GM21619 (cell line): ENCODE data around the gene DNM1.
A peak's percentile ranks its signal among the peaks of the same experiment; 100 is the strongest.
"Not testable (repeated sequence)": the region's sequence is repeated elsewhere in the genome, so short reads cannot be mapped to it uniquely, and the experiment has no call there.

Source experiments
- ATAC-seq: cut with Tn5 transposase; IDR thresholded peaks from one replicate; pipeline ENCODE4 v1.9.1; 2021; ENCODE audit not compliant: unreplicated experiment

Gene DNM1

DNA sequence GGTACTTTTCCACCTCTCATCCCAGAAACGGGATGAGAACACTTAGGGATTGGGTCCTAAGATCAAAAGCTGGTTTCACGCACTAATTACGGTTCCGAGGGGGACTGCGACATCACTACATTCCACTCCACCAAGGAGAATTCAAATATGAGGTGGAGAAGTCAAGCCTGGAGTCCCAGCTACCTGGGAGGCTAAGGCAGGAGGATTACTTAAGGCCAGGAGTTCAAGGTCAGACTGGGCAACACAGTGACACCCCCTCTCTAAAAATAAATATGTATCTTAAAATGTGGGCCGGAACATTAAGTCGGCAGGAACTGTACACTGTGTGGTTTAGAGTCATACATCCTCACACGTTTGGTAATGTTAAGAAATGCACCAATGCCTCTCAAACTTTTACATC, 71.1 kb downstream of the DNM1 start:
- no peak for ATAC-seq

DNA sequence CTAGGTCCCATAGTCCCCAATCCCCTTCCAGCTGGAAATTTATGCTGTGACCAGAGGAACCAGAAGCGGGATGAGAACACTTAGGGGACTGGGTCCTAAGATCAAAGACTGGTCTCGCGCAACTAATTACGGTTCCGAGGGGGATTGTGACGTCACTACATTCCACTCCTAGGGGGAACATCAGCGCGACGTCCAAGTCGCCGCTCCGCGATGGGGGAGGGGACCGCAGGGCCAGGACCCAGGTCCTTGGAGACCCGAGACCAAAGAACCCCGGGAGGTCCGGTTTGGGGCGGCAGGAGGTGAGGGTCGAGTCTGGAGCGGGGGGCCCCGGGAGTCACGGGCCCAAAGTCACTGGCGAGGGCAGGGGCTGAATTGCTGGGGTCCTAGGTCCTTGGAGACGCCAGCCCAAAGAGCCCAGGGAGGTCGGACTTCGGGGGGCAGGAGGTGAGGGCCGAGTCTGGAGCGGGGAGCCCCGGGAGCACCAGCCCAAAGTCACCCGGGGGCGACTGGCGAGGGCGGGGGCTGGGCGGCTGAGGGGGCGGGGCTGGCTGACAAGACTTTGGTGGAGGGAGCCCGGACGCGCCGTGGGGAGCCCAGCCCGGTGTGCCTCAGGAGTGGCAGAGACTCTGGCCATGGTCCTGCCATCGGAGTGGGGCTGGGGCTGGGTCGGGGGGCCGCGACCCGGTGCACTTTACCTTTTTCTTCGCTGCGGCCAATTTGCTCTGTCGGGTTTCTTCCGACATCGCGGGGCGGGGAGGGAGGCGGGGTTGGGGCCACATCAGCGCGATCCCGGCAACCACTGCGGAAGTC, 72.2 kb downstream of the DNM1 start, which contains the start of gene GOLGA2:
Gene GOLGA2, minus strand, starts transcription at position 810 of the 810 bp plus-strand sequence. Its CDS starts 31 bp downstream, at position 779.
- peak; percentile 49 for ATAC-seq

DNA sequence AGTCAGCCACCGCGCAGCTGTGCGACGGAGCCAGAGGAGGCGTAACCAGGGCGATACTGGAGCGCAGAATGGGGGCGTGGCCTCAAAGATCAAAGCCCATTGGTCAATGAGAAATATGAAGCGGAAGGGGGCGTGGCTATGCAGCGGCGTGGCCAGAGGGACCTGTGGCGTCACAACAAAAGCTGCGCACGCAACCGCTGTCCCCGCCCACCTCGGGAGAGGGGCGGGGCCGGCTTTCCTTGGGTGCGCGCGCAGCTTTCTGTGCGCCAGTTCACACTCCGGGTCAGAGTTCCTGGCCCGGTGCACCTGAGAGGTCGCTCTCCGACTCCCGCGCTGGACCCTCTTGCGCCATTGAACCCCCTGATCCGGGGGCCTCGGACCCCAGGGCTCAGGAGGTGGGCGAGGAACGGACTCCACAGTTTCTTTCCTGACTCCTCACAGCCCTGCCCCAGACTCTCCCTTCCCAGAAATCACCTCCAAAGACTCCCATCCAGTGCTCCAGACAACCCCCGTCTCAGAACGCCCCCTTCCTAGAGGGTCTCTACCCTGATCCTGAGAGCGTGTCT, 72.9 kb downstream of the DNM1 start, which contains the start of gene SWI5:
Gene SWI5, plus strand, starts transcription at position 269 of the 566 bp plus-strand sequence.
- ATAC-seq = peak; percentile 93

GRCh38 chr9:128276574-128277270, 73.5 kb downstream of the DNM1 start:
- ATAC-seq = no peak

- not testable (repeated sequence) for ATAC-seq
Observed at GRCh38 chr9:128279088-128280073, 76.2 kb downstream of the DNM1 start.

DNA sequence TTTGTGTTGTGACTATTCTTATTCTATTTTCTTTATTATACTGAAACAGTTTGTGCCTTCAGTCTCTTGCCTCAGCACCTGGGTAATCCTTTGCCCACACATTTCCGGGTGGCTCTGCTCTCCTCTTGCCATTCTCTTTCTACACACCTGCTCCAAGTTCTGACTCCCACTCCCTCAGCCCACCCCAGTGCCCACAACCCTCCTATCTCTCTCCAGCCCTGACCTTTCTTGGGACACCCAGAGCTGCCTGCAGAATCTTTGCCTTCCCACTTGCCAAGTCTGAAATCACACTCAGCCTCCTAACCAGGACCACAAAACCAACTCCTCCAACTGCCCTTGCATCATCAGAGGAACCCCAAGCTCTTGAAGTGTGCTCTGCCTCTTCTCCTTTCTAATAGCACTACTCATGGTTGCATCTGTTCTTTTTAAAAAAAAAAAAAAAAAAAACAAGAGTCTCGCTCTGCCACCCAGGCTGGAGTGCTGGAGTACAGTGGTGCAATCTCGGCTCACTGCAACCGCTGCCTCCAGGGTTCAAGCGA, 77.0 kb downstream of the DNM1 start:
- no peak for ATAC-seq

DNA sequence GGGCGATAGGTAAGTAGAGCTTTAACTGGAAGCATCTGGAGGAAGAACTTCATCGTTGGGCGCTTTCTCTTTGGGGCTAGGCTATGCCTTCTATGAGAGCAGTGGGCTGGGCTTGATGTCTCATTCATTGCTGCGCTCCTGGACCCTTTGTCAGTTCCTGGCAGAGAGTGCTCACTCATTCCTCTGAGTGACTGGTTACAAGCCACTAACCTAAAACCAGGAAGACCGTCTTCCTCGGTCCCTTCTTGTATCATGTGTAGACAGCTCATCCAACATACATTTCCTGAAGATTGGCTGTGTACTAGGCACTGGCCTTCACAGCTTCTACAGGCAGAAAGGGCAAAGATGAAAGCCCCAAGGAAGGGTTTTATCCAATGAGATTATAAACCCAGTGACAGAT, 79.3 kb downstream of the DNM1 start:
- ATAC-seq = no peak

- ATAC-seq = no peak
Observed at GRCh38 chr9:128285033-128285784, 82.0 kb downstream of the DNM1 start.

- ATAC-seq = no peak
Observed at GRCh38 chr9:128286440-128286839, 83.3 kb downstream of the DNM1 start.

- ATAC-seq = no peak
Observed at GRCh38 chr9:128288273-128289004, 85.3 kb downstream of the DNM1 start.

DNA sequence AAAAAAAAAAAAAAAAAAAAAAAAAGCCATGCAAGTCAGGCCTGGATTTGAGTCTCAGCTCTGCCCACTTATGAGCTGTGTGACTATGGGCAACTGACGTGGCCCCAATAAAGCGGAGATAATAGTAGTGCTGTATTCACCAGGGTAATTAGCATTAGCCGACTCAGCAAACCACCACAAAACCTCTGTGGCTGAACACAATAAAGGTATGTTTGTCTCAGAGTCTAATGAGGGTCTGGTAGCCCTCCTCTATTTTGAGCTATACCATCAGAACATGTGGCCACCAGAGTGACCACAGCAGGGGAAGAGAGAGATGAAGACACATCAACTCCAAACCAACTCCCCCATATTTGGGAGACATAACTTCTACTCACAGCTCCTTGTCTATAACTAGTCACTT, 88.8 kb downstream of the DNM1 start:
- ATAC-seq = no peak

DNA sequence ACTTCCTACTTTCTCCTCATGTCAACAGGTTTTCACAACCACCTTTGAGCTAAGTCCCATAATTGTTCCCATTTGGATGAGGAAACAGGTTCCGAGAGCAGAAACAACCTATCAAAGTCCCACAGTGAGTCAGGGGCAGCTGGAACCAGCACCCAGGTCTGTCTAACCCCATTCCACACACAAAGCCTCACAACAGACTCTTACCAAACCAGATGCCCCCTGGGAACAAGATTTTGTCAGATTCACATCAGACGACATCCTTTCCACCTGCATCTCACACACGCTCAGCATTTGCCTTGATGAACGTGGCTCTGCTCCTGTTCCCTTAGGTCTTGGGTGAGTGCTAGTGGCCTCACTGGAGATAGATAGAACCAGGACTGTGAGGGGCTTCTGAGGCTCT, 89.9 kb downstream of the DNM1 start:
- no peak for ATAC-seq

- ATAC-seq = no peak
Observed at GRCh38 chr9:128294142-128294541, 91.0 kb downstream of the DNM1 start.

DNA sequence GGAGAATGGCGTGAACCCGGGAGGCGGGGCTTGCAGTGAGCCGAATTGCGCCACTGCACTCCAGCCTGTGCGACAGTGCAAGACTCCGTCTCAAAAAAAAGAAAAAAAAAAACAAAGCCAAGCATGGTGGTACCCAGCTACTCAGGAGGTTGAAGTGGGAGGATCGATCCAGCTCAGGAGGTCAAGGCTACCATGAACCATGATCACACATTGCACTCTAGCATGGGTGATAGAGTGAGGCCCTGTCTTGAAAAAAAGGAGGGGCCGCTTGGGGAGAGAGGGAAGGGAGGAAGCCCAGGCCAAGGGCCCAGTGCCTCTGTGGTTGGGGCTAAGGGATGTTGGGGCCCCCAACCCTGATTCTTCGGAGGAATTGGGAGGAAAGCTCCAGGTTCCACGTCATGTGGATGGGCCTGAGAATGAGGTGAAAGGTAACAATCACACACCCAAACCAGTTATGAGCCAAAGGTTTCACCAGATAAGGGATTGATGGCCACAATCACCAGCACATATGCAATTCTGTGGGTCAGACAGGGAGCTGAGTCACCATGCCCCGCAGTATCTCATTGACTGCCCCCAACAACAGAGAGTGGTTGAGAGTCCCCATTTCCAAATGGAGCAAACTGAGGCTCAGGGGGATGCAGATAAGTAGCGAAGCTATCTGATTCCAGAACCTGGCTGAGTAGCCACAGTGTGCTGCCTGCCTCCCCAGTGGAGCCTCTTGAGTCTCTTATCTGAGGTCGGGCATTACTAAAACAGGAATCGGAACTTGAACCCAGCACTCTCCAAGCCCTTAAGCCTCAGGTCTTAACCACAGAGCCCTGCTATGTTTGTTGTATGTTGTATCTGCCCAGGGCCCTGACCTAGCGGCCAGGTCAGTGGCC, 93.4 kb downstream of the DNM1 start:
- no peak for ATAC-seq

DNA sequence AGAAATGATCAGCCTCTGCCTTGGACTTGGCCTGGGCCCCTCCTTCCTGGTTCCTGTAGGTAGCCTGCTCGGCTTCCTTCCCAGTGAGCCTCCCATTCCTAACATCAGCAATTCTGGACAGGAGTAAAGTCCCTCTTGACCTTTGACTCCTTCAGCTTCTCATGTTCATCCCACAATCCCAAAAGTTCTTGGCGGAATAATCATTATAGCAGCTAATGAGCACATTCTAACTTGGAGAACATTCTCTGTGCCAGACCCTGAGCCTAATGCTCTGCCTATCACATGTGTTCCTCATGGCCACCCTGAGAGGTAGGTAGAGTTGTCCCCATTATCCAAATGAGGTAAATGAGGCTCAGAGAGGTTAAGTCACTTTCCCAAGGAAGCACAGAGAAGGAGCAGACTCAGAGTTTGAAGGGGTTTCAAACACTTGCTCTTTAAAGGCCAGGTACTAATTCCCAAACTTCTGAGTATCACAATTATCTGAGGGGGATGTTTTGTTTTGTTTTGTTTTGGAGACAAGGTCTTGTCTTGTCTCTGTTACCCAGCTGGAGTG, 94.1 kb downstream of the DNM1 start:
- no peak for ATAC-seq

- no peak for ATAC-seq
Observed at GRCh38 chr9:128298535-128299482, 95.6 kb downstream of the DNM1 start.
